Cardiac septum (tissue), 1 donor: Measurements from ENCODE around the gene HBZ. TPM values are rescaled to one million over a fixed set of nuclear protein-coding genes. Genes with fewer than 3 reads are reported as not detected.
"Not testable (repeated sequence)": the region's sequence is repeated elsewhere in the genome, so short reads cannot be mapped to it uniquely, and the experiment has no call there.

Experiments used
- DNase-seq: peaks from one replicate; pipeline ENCODE4 v3.0.0-alpha.2; 2020; ENCODE audit warnings: low spot score
- intact Hi-C: fragments of 100-400 bp; cut with DNase I; formaldehyde crosslinking; loops from one replicate; pipeline ENCODE4 v1.14.0; 2022
- total RNA-seq: library from RNA; stranded (reverse); fragmentation: NEBNext Ultra II Directional; extraction: Animal tissue kit (Norgen Biotek cat#: 25700); gene quantifications from one replicate; pipeline ENCODE4 v1.2.1, GENCODE V29; 2021
- donor health status: DM: no; HTN: no; CAD: no.

The HBZ gene
- total RNA-seq, 1 donor from 2014 or later: not detected

GRCh38 chr16:162271-162991 is 10.0 kb downstream of the HBZ start:
- intact Hi-C loops: no loop called here
- no peak for DNase-seq

- intact Hi-C loops, DNase-seq: not testable (repeated sequence)
Measured at GRCh38 chr16:163139-163538, 10.7 kb downstream of the HBZ start.

DNA sequence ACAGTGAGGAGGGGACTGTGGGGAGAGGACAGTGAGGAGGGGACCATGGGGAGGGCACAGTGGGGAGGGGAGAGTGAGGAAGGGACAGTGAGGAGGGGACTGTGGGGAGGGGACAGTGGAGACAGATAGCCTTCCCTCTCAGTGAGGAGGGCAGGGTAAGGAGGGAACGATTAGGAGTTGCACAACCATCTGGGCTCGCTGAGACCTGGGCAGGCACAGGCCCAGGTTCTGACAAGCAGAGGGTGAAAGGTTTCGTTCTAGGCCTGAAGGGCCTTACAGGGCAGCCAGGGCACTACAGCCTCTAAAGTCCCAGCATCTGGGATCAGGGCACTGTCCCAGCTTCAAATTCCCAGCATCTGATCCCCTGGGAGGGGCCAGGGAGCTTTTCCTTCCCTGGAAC is 11.3 kb downstream of the HBZ start:
- DNase-seq, intact Hi-C loops: not testable (repeated sequence)

DNA sequence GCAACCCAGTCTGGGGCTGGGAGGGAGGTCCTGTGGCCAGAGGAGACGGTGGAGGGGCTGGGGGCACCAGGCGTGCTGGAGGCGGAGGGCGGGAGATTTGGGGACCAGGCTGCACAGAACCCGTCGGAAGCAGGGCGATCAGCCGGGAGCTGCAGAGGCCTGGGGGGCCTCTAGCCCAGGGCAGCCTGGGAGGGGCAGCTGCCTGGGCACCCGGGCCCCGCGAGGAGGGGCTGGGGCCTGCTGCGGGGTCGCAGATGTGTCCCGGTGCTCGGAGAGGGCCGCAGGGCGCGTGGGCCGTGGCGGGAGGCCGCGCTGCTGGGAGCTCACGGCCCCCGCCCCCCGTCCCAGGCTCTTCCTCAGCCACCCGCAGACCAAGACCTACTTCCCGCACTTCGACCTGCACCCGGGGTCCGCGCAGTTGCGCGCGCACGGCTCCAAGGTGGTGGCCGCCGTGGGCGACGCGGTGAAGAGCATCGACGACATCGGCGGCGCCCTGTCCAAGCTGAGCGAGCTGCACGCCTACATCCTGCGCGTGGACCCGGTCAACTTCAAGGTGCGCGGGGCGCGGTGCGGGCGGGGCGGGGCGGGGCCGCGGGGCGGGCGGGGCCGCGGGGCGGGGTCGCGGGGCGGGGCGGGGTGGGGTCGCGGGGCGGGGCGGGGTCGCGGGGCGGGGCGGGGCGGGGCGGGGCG is 11.8 kb downstream of the HBZ start:
- intact Hi-C loops, DNase-seq: not testable (repeated sequence)

DNA sequence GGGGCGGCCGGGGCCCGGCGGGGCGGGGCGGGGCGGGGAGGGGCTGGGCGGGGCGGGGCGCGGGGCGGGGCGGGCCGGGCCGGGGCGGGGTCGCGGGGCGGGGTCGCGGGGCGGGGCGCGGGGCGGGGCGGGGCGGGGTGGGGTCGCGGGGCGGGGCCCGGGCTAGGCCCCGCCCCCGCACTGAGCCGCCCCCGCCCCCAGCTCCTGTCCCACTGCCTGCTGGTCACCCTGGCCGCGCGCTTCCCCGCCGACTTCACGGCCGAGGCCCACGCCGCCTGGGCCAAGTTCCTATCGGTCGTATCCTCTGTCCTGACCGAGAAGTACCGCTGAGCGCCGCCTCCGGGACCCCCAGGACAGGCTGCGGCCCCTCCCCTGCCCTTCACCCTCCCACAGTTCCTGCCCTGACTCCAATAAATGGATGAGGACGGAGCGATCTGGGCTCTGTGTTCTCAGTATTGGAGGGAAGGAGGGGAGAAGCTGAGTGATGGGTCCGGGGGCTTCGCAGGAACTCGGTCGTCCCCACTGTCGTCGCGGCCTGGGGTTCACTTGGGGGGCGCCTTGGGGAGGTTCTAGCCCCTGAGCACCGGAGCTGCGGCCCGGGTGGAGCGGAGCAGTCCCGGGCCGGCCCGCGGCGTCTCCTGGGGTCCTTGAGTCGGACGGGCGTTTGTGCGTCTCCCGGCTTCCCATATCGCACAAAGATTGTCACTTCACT is 12.5 kb downstream of the HBZ start:
- no peak for DNase-seq
- intact Hi-C loops: no loop called here

DNA sequence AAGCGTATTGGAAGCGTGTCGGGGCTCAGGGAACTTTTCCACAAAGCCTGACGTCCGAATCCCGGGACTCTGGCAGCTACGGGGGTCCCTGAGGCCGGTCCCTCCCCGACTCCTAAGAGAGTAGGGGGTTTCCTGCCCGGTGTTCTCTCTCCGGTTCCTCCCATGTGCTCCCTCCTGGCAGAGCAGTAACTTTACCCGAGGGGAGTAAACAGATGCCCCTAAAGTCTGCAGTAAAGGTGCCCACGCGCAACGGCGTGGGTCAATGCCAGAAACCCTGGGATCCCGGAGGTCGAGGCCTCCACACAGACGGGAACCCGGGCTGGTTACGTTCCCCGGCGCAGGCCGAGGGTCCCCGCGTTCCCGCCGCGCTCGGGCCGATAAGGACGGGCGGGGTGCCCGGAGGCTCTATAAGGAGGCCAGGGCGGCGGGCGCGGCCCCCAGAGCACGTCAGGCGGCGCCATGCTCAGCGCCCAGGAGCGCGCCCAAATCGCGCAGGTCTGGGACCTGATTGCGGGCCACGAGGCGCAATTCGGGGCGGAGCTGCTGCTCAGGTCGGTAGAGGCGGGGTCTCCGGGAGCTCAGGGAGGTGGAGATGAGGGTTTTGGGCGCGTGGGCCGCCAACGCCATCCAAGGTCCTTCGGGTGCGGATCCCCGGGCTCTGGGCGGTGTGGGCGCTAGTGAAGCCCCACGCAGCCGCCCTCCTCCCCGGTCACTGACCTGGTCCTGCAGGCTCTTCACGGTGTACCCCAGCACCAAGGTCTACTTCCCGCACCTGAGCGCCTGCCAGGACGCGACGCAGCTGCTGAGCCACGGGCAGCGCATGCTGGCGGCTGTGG is 13.3 kb downstream of the HBZ start, which contains the start of gene HBM:
TSS of gene HBM (plus strand) at position 440 of the 836 bp plus-strand sequence. CDS start at position 460, 20 bp downstream.
- DNase-seq: no peak
- intact Hi-C loops: no loop called here

DNA sequence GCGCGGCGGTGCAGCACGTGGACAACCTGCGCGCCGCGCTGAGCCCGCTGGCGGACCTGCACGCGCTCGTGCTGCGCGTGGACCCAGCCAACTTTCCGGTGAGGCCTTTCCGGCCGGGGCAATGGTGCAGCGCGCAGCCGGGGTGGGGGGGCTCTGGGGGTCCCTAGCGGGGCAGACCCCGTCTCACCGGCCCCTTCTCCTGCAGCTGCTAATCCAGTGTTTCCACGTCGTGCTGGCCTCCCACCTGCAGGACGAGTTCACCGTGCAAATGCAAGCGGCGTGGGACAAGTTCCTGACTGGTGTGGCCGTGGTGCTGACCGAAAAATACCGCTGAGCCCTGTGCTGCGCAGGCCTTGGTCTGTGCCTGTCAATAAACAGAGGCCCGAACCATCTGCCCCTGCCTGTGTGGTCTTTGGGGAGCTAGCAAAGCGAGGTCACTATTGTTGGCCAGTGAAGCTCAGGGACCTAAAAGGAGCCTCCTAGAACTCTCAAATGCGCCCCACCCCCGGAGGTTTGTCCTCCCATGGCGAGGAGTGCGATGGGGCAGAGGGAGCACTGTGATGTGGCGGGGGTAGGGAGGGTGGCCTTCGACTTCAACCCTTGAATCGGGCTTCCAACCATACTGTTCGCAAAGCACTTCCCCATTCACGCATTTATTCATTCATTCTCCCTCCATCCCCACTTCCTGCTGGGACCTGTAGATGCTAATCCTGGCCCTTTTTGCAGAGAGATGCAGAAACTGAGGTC is 14.1 kb downstream of the HBZ start:
- intact Hi-C loops: no loop called here
- no peak for DNase-seq

- intact Hi-C loops: no loop called here
- no peak for DNase-seq
Measured at GRCh38 chr16:167122-167690, 14.8 kb downstream of the HBZ start.

- no peak for DNase-seq
- intact Hi-C loops: no loop called here
Measured at GRCh38 chr16:168424-168823, 16.0 kb downstream of the HBZ start.

DNA sequence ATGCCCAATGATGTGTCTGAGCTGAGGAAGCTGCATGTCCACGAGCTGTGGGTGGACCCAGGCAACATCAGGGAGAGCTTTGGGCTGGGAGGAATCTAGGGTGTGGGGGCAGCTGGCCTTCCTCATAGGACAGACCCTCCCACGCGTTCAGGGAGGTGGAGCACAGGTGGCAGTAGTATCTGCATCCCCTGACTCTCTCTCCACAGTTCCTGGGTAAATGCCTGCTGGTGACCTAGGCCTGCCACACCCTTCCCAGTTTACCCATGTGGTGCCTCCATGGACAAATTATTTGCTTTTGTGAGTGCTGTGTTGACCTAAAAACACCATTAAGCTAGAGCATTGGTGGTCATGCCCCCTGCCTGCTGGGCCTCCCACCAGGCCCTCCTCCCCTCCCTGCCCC is 16.6 kb downstream of the HBZ start:
- intact Hi-C loops: no loop called here
- no peak for DNase-seq

DNA sequence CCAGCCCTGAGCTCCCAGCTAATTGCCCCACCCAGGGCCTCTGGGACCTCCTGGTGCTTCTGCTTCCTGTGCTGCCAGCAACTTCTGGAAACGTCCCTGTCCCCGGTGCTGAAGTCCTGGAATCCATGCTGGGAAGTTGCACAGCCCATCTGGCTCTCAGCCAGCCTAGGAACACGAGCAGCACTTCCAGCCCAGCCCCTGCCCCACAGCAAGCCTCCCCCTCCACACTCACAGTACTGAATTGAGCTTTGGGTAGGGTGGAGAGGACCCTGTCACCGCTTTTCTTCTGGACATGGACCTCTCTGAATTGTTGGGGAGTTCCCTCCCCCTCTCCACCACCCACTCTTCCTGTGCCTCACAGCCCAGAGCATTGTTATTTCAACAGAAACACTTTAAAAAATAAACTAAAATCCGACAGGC is 17.7 kb downstream of the HBZ start:
- intact Hi-C loops, DNase-seq: not testable (repeated sequence)

DNA sequence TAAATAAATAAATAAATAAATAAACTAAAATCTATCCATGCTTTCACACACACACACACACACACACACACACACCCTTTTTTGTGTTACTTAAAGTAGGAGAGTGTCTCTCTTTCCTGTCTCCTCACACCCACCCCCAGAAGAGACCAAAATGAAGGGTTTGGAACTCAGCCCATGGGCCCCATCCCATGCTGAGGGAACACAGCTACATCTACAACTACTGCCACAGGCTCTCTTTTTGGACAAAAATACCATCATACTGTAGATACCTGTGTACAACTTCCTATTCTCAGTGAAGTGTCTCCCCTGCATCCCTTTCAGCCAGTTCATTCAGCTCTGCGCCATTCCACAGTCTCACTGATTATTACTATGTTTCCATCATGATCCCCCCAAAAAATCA is 18.3 kb downstream of the HBZ start:
- no peak for DNase-seq
- intact Hi-C loops: no loop called here

GRCh38 chr16:172374-172941 is 20.0 kb downstream of the HBZ start, which contains the start of gene HBA2:
Gene HBA2, plus strand, starts transcription at chr16:172876. Its CDS starts 37 bp downstream, at chr16:172913.
- DNase-seq, intact Hi-C loops: not testable (repeated sequence)

DNA sequence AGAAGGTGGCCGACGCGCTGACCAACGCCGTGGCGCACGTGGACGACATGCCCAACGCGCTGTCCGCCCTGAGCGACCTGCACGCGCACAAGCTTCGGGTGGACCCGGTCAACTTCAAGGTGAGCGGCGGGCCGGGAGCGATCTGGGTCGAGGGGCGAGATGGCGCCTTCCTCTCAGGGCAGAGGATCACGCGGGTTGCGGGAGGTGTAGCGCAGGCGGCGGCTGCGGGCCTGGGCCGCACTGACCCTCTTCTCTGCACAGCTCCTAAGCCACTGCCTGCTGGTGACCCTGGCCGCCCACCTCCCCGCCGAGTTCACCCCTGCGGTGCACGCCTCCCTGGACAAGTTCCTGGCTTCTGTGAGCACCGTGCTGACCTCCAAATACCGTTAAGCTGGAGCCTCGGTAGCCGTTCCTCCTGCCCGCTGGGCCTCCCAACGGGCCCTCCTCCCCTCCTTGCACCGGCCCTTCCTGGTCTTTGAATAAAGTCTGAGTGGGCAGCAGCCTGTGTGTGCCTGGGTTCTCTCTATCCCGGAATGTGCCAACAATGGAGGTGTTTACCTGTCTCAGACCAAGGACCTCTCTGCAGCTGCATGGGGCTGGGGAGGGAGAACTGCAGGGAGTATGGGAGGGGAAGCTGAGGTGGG is 20.9 kb downstream of the HBZ start:
- intact Hi-C loops, DNase-seq: not testable (repeated sequence)

DNA sequence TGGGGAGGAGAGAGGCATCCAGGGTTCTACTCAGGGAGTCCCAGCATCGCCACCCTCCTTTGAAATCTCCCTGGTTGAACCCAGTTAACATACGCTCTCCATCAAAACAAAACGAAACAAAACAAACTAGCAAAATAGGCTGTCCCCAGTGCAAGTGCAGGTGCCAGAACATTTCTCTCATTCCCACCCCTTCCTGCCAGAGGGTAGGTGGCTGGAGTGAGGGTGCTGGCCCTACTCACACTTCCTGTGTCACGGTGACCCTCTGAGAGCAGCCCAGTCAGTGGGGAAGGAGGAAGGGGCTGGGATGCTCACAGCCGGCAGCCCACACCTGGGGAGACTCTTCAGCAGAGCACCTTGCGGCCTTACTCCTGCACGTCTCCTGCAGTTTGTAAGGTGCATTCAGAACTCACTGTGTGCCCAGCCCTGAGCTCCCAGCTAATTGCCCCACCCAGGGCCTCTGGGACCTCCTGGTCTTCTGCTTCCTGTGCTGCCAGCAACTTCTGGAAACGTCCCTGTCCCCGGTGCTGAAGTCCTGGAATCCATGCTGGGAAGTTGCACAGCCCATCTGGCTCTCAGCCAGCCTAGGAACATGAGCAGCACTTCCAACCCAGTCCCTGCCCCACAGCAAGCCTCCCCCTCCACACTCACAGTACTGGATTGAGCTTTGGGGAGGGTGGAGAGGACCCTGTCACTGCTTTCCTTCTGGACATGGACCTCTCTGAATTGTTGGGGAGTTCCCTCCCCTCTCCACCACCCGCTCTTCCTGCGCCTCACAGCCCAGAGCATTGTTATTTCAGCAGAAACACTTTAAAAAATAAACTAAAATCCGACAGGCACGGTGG is 21.7 kb downstream of the HBZ start:
- intact Hi-C loops, DNase-seq: not testable (repeated sequence)

- no peak for DNase-seq
- intact Hi-C loops: no loop called here
Measured at GRCh38 chr16:175011-175949, 22.8 kb downstream of the HBZ start.
